K562 (cell line): ENCODE measurements around the gene HOXB8. TPM values are rescaled to one million over a fixed set of nuclear protein-coding genes. Genes with fewer than 3 reads are reported as not detected.

Source experiments
- ATAC-seq: fragments of 200-7000 bp; cut with Tn5 transposase; 3 replicates; pipeline ENCODE4 v1.9.1; 2020; ENCODE audit warnings: moderate library complexity
- BruUV-seq: library from RNA; stranded (reverse); fragments of 400-500 nt; replicated peaks from 2 replicates; lab custom pipeline; 2021; lab: Mats Ljungman, UMichigan
- CTCF ChIA-PET: fragments of 300-600 bp; formaldehyde crosslinking; extraction: SDS; loops from one replicate; lab custom pipeline; 2021; ENCODE audit warnings: low intra/inter-chr PET ratio; lab: Yijun Ruan, JAX
- POLR2A ChIA-PET: fragments of 300-600, 350-650 bp; sonication (Branson Sonifier 250); formaldehyde crosslinking; extraction: SDS; loops from one replicate; lab custom pipeline; 2021; ENCODE audit warnings: antibody characterized with exemption, inconsistent platforms; lab: Yijun Ruan, JAX
- DNase-seq, 4 experiments: peaks; one replicate each; pipeline versions ENCODE4 v3.0.0 to v3.0.0-alpha.2; 2011 to 2018; ENCODE audit warnings: low spot score in 3 of 4, mixed read lengths in 3 of 4; ENCODE audit errors: extremely low read depth in 1 of 4
- FAIRE-seq: peaks from 2 replicates; lab custom pipeline; 2011; peaks lifted over from hg19 to GRCh38; lab: Jason Lieb, UNC
- H2AFZ ChIP-seq: 2 replicates; pipeline ENCODE4 v1.6.0; 2011; ENCODE audit warnings: low read depth, low read length, control low read depth, inconsistent platforms
- H3K27ac ChIP-seq: fragments of 200-600 bp; 3 replicates; pipeline ENCODE4 v1.8.0; 2011; ENCODE audit warnings: low read depth, mild to moderate bottlenecking, control low read depth, inconsistent platforms, low read length, moderate library complexity, mixed read lengths; ENCODE audit errors: extremely low read depth
- H3K27me3 ChIP-seq, 2 experiments: fragments of 300-600 bp in 1 of 2; 2 replicates in 1 of 2; 3 replicates in 1 of 2; pipeline versions ENCODE4 v1.6.0 to v1.8.0; 2011; ENCODE audit warnings: inconsistent platforms in 2 of 2, low read length in 2 of 2, mild to moderate bottlenecking in 1 of 2, mixed read lengths in 1 of 2, moderate library complexity in 1 of 2; ENCODE audit not compliant: control insufficient read depth in 2 of 2, insufficient read depth in 2 of 2
- H3K36me3 ChIP-seq: fragments of 300-600 bp; 3 replicates; pipeline ENCODE4 v1.8.0; 2011; ENCODE audit warnings: mild to moderate bottlenecking, low read length, inconsistent platforms; ENCODE audit not compliant: control insufficient read depth, insufficient read depth
- H3K4me1 ChIP-seq, 2 experiments: fragments of 200-600 bp in 1 of 2; replicated peaks in 1 of 2; 2 replicates in 1 of 2; 3 replicates in 1 of 2; pipeline versions ENCODE4 v1.5.1 to v1.8.0; 2011; ENCODE audit warnings: inconsistent platforms in 2 of 2, low read length in 2 of 2, mild to moderate bottlenecking in 1 of 2, mixed read lengths in 1 of 2, moderate library complexity in 1 of 2; ENCODE audit not compliant: control insufficient read depth in 2 of 2, insufficient read depth in 2 of 2
- H3K4me2 ChIP-seq: 2 replicates; pipeline ENCODE4 v1.6.1; 2011; ENCODE audit warnings: low read length, control low read depth, inconsistent platforms, mixed read lengths; ENCODE audit not compliant: insufficient read depth
- H3K4me3 ChIP-seq: fragments of 200-600 bp; sonication (generic), shearing (Covaris generic); 2 replicates; pipeline ENCODE4 v1.5.1; 2016; ENCODE audit warnings: control low read depth, inconsistent platforms
- H3K79me2 ChIP-seq: fragments of 200-600 bp; 3 replicates; pipeline ENCODE4 v1.8.0; 2011; ENCODE audit warnings: low read length, inconsistent platforms; ENCODE audit not compliant: control insufficient read depth, insufficient read depth
- H3K9ac ChIP-seq, 2 experiments: 2 replicates each; pipeline versions ENCODE4 v1.6.0 to v1.6.1; 2011; ENCODE audit warnings: low read depth in 2 of 2, low read length in 2 of 2, control low read depth in 1 of 2, inconsistent platforms in 1 of 2, mild to moderate bottlenecking in 1 of 2, mixed read lengths in 1 of 2; ENCODE audit not compliant: insufficient read depth in 1 of 2
- H3K9me1 ChIP-seq: one replicate; pipeline ENCODE4 v1.6.0; 2011; ENCODE audit warnings: inconsistent platforms, mild to moderate bottlenecking, low read length, moderate library complexity; ENCODE audit not compliant: control insufficient read depth, insufficient read depth
- H3K9me3 ChIP-seq: replicated peaks from 2 replicates; pipeline ENCODE4 v1.5.1; 2011; ENCODE audit warnings: low read depth, low read length, inconsistent platforms; ENCODE audit not compliant: control insufficient read depth, insufficient read depth
- H4K20me1 ChIP-seq: replicated peaks from 2 replicates; pipeline ENCODE4 v1.6.1; 2011; ENCODE audit warnings: low read length, inconsistent platforms, mixed read lengths; ENCODE audit not compliant: control insufficient read depth, insufficient read depth
- ADNP ChIP-seq: fragments of 200-800 bp; sonication (Bioruptor generic); IDR thresholded peaks from 2 replicates; pipeline ENCODE4 v1.6.1; 2016; ENCODE audit warnings: missing genetic modification characterization, missing compliant biosample characterization
- CHCHD3 ChIP-seq: fragments of 250-450 bp; sonication (Bioruptor Pico); IDR thresholded peaks from 2 replicates; pipeline ENCODE4 v2.1.2; 2022; ENCODE audit warnings: mild to moderate bottlenecking
- ELF4 ChIP-seq: fragments of 450-650 bp; formaldehyde crosslinking; IDR thresholded peaks from 2 replicates; pipeline ENCODE4 v1.4.0; 2022; ENCODE audit warnings: missing genetic modification characterization
- MXI1 ChIP-seq: IDR thresholded peaks from 2 replicates; pipeline ENCODE4 v1.6.1; 2011; ENCODE audit warnings: low read depth, mild to moderate bottlenecking, improper control_type of control experiment, low read length
- ZBTB7A ChIP-seq: IDR thresholded peaks from 2 replicates; pipeline ENCODE4 v1.6.1; 2011; ENCODE audit warnings: low read depth, mild to moderate bottlenecking, low read length, moderate library complexity, borderline replicate concordance; ENCODE audit not compliant: control insufficient read depth
- ZNF609 ChIP-seq: sonication (generic); formaldehyde crosslinking; IDR thresholded peaks from 2 replicates; pipeline ENCODE4 v1.8.1; 2023; ENCODE audit warnings: missing genetic modification reagents, mild to moderate bottlenecking, borderline replicate concordance
- WGBS: fragments of 100-300 bp; shearing (Covaris generic); methylation state at CpG from one replicate; pipeline ENCODE4 v1.1.6; 2016; ENCODE audit warnings: low coverage, mixed read lengths; ENCODE audit not compliant: insufficient coverage; ENCODE audit errors: missing lambda C conversion rate; 5-methylcytosine and 5-hydroxymethylcytosine counted together
- in situ Hi-C: fragments of 300-500 bp; cut with MboI; formaldehyde crosslinking; loops from 4 replicates; pipeline ENCODE4 v1.15.0; 2018; ENCODE audit warnings: inconsistent platforms, mixed read lengths
- intact Hi-C: fragments of 100-400 bp; cut with micrococcal nuclease; formaldehyde crosslinking; loops from 2 replicates; pipeline ENCODE4 v1.14.2; 2022
- polyA plus RNA-seq, 8 experiments: library from polyadenylated mRNA; depleted of rRNA in 4 of 8; stranded (reverse) in 5 of 8; unstranded in 3 of 8; fragments of >200 nt; fragmentation: Nextera tagmentation in 2 of 8; fragmentation: Illumina TruSeq in 1 of 8; extraction: Ambion mirVana in 2 of 8; extraction: Trizol in 1 of 8; gene quantifications; 2 replicates each; pipeline versions ENCODE4 v1.2.1 to v1.2.3, GENCODE V29; 2011 to 2014; ENCODE audit warnings: inconsistent platforms in 1 of 8, missing spikeins in 1 of 8
- total RNA-seq, 7 experiments: library from RNA; depleted of rRNA in 6 of 7; stranded (reverse); fragments of >200 nt in 6 of 7; fragmentation: Illumina TruSeq in 2 of 7; extraction: Trizol in 2 of 7; gene quantifications; 2 replicates each; pipeline versions ENCODE4 v1.2.1 to v1.2.3, GENCODE V29; 2011 to 2021; ENCODE audit warnings: low replicate concordance in 1 of 7

HOXB8 gene
- total and polyA plus RNA-seq, 9 of the 15 experiments (the other 6 are each of a cell fraction or from before 2014, with no cell fraction given) = 0.52 to 23.8 (median 3.6) TPM

GRCh38 chr17:48601539-48602425 is 13.3 kb downstream of the HOXB8 start:
- FAIRE-seq = no peak
- Histone ChIP-seq H2AFZ (no peak overlapping the region), H3K4me3 (no peak overlapping the region), H3K9me1 (no peaks in the 10 kb centered on the region), H3K36me3 (peaks cover 4% of the 10 kb centered on the region; the same call in 1 of the 3 replicates), H3K4me2 (peak overlapping the region; percentile 87), H3K27me3 (no peaks in the 10 kb centered on the region), H3K27ac (no peak overlapping the region), H3K4me1 (peaks cover 33 to 56% of the 10 kb centered on the region in 2 experiments; a peak in 4 of 5 replicates), H3K79me2 (peaks cover 62% of the 10 kb centered on the region), H4K20me1 (no peaks in the 10 kb centered on the region; the same call in 1 of the 2 replicates), H3K9me3 (no peaks in the 10 kb centered on the region), H3K9ac (peak overlapping the region in 1 of 2 experiments; percentile 88; a peak in 2 of 4 replicates)
- no peak for DNase-seq
- in situ Hi-C loops (no loop called here), intact Hi-C loops (no loop called here)
- ChIA-PET CTCF (no interaction called here), POLR2A (interaction anchor here (0.7 to 1.2 kb wide), 5 partner anchors 8 to 53 kb away, joined by 3 to 4 read pairs (median 4); partner anchors contain the start of genes HOXB3 and HOXB5)
- TF ChIP-seq CHCHD3 (CRISPR knock-in tag) (no peak), ZNF609 (CRISPR knock-in tag) (no peak), ELF4 (CRISPR knock-in tag) (no peak), MXI1 (no peak), ZBTB7A (0 out of 2 replicates have a peak, but pooled peaks have one; percentile 2), ADNP (no peak)
- WGBS = 65% methylated on average over 28 of the region's 35 CpGs
- BruUV-seq = no TSS peak
- ATAC-seq = no peak
